Measurements from ENCODE around the gene NOS1. TPM values are rescaled to one million over a fixed set of nuclear protein-coding genes. Genes with fewer than 3 reads are reported as not detected.

The NOS1 gene
- total RNA-seq, 1 donor from 2014 or later = 0.26 TPM

DNA sequence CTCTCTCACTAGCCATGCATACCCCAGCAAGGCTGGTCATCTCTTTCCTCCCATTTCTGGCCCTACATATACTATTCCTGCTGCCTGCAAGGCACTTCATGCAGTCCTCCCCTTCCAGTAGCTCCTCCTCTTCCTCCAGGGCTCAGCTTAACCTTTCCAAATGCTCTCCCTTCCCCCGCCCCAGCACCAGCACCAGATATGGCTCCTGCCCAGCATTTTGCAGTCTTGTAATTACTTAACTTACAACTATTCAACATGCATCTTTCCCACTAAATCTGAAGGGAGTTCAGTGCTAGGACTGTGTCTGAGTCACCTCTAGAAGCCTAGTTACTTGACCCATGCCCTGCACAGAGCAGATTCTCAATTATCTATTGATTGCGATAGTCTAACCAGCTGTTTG, 169.4 kb downstream of the NOS1 start:
- no peaks in the 10 kb centered on the region for H3K36me3 ChIP-seq (ENCODE audit: control insufficient read depth, insufficient read depth, low read length)
- DNase-seq (ENCODE audit: low read depth) (no peak), FAIRE-seq (no peak)
- no peaks in the 10 kb centered on the region for H3K27me3 ChIP-seq (ENCODE audit: control insufficient read depth, insufficient read depth, low read length)
- TF ChIP-seq, protein P1, sequence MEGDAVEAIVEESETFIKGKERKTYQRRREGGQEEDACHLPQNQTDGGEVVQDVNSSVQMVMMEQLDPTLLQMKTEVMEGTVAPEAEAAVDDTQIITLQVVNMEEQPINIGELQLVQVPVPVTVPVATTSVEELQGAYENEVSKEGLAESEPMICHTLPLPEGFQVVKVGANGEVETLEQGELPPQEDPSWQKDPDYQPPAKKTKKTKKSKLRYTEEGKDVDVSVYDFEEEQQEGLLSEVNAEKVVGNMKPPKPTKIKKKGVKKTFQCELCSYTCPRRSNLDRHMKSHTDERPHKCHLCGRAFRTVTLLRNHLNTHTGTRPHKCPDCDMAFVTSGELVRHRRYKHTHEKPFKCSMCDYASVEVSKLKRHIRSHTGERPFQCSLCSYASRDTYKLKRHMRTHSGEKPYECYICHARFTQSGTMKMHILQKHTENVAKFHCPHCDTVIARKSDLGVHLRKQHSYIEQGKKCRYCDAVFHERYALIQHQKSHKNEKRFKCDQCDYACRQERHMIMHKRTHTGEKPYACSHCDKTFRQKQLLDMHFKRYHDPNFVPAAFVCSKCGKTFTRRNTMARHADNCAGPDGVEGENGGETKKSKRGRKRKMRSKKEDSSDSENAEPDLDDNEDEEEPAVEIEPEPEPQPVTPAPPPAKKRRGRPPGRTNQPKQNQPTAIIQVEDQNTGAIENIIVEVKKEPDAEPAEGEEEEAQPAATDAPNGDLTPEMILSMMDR (IDR thresholded peaks at IDR 0.05; ENCODE audit: insufficient read depth, low read length, severe bottlenecking) = no peak
- no peak overlapping the region for H3K4me3 ChIP-seq (ENCODE audit: low read depth, low read length)

DNA sequence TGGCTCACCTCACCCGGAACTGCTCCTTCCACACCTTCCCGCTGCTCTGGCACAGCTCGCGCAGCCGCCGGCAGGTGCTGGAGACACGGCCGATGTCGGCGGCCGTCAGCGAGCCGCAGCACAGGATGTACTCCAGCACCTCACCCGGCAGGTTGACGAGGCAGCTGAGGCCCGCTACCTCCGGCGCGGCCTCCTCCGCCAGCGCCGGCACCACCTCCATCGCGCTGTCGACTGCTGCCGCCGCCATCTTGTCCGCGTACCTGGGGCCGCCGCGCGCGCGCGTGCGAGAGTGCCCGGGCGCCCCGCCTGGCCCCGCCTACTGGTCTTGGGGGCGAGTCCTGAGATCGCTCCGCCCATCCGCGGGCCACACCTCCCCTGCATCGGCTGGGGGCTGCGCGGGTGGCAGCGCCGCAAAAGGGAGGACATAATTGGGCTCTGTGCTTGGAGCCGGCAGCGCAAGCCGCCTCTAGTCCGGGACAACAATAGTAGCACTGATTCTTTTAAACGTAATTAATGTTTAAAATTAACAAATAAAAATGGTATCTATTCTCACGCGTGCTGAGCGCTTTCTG, 171.1 kb downstream of the NOS1 start, which contains the start of gene FBXO21:
Gene FBXO21, minus strand, starts transcription at position 261 of the 572 bp plus-strand sequence. Its CDS starts 14 bp downstream, at position 247.
- TF ChIP-seq, protein P1 (IDR thresholded peaks at IDR 0.05; ENCODE audit: insufficient read depth, low read length, severe bottlenecking) = no peak
- peak within 1 kb of the TSS; percentile 84 for H3K4me3 ChIP-seq (ENCODE audit: low read depth, low read length)
- FAIRE-seq (no peak), DNase-seq (ENCODE audit: low read depth) (peak; percentile 55)
- no peaks in the 10 kb centered on the region for H3K36me3 ChIP-seq (ENCODE audit: control insufficient read depth, insufficient read depth, low read length)
- no peaks in the 10 kb centered on the region for H3K27me3 ChIP-seq (ENCODE audit: control insufficient read depth, insufficient read depth, low read length)

DNA sequence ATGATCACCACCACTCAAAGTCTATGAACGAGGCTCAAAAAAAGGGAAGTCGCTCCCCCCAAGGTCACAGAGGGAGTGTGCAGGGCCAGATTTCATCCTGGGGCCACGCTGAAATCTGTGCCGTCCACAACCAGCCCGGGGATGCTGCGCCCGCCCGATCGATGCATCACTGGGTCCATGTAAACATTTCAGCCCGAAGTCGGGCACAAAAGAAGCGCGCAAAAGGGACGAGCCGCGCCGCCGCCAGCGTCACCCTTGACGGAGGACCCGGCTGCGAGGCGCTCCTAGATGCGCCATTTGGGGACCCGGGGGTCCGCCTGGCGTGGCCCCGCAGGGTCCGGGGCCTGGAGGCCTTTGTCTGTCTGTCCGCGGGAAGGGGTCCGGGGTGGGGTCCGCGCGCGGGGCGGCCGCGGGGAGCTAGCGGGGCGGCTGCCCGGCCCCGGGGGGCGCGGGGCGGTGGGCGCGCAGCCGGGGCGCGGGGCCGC, 171.7 kb downstream of the NOS1 start:
- no peaks in the 10 kb centered on the region for H3K27me3 ChIP-seq (ENCODE audit: control insufficient read depth, insufficient read depth, low read length)
- DNase-seq (ENCODE audit: low read depth) (no peak), FAIRE-seq (no peak)
- TF ChIP-seq, protein P1 (IDR thresholded peaks at IDR 0.05; ENCODE audit: insufficient read depth, low read length, severe bottlenecking) = no peak
- no peaks in the 10 kb centered on the region for H3K36me3 ChIP-seq (ENCODE audit: control insufficient read depth, insufficient read depth, low read length)
- H3K4me3 ChIP-seq (ENCODE audit: low read depth, low read length) = peak overlapping the region; percentile 84

DNA sequence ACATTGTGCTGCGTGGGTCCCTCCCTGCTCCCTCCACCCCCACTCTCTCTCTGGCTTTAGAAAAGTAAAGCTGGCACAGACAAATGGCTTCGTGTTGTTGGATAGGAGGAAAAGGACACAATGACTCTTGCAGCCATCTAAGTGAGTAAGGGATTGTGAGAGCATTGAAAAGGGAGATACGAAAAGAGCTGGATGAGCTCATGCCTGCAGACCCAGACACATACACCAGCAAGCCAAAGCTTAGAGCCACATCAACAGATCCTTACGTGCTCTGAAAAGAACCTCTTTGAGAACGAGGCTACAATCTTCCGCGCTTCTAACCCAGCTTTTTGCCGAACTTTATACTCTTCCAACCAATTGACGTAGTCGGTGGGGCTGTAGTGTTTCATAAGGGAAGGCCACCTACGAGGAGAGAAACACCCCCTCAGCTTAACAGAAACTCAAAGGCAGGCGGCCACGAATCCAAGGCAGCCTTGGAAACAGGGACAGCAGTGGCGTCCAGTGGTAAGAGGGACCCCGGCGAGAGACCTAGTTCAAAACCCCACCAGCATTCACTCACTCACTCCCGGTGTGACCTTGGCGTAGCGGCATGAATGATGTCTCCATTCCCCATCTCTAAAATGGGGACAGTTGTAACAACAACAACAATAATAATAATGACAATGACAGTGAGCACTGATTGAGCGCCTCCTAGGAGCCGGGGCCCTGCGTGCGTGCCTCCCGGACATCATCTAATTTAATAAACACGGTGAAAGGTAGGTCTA, 172.3 kb downstream of the NOS1 start:
- H3K27me3 ChIP-seq (ENCODE audit: control insufficient read depth, insufficient read depth, low read length) = no peaks in the 10 kb centered on the region
- FAIRE-seq (peak; percentile 36), DNase-seq (ENCODE audit: low read depth) (peak; percentile 16)
- TF ChIP-seq, protein P1 (IDR thresholded peaks at IDR 0.05; ENCODE audit: insufficient read depth, low read length, severe bottlenecking) = no peak
- peak overlapping the region; percentile 84 for H3K4me3 ChIP-seq (ENCODE audit: low read depth, low read length)
- peaks cover 2% of the 10 kb centered on the region for H3K36me3 ChIP-seq (ENCODE audit: control insufficient read depth, insufficient read depth, low read length)

DNA sequence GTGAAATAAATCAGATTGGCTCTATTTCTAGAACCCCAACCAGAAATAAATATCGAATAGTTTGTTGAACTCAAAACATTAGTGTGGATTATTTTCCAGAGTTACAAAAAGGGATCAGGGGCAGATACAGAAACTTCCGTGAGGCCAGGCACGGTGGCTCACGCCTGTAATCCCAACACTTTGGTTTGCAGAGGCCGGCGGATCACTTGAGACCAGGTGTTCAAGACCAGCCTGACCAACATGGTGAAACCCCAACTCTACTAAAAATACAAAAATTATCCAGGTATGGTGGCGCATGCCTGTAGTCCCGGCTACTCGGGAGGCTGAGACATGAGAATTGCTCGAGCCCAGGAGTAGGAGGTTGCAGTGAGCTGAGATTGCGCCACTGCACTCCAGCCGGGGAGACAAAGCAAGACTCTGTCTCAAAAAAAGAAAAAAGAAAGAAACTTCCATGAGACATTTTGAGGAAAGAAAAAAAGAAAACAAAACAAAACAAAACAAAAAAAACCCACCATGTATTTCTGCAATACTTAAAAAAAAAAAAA, 173.2 kb downstream of the NOS1 start:
- H3K36me3 ChIP-seq (ENCODE audit: control insufficient read depth, insufficient read depth, low read length) = peaks cover 2% of the 10 kb centered on the region
- no peaks in the 10 kb centered on the region for H3K27me3 ChIP-seq (ENCODE audit: control insufficient read depth, insufficient read depth, low read length)
- no peak overlapping the region for H3K4me3 ChIP-seq (ENCODE audit: low read depth, low read length)
- TF ChIP-seq, protein P1 (IDR thresholded peaks at IDR 0.05; ENCODE audit: insufficient read depth, low read length, severe bottlenecking) = no peak
- DNase-seq (ENCODE audit: low read depth) (no peak), FAIRE-seq (no peak)
